AG10803 (cell line): Measurements from ENCODE around the gene FANCF.

ENCODE experiments used
- DNase-seq: peaks from one replicate; pipeline ENCODE4 v3.0.0; 2010; ENCODE audit warnings: low read depth
- H3K4me3 ChIP-seq: 2 replicates; pipeline ENCODE4 v1.5.1; 2011; ENCODE audit warnings: mild to moderate bottlenecking, low read length, control low read depth
- CTCF ChIP-seq: conservative IDR thresholded peaks from 2 replicates; pipeline ENCODE4 v1.5.1; 2011; ENCODE audit warnings: mild to moderate bottlenecking, low read length, control low read depth, inconsistent platforms

FANCF gene

GRCh38 chr11:22582151-22582410 is 43.5 kb downstream of the FANCF start:
- H3K4me3 ChIP-seq: no peak overlapping the region
- no peak for DNase-seq
- TF ChIP-seq CTCF: no peak

- no peak for TF ChIP-seq CTCF
- no peak for DNase-seq
- H3K4me3 ChIP-seq: no peak overlapping the region
Observed at GRCh38 chr11:22581354-22582150, 44.1 kb downstream of the FANCF start.

- no peak overlapping the region for H3K4me3 ChIP-seq
- DNase-seq: no peak
- TF ChIP-seq CTCF: no peak
Observed at GRCh38 chr11:22577854-22578253, 47.8 kb downstream of the FANCF start.
